EH (cell line): ENCODE results near the gene PPFIA2.

ENCODE experiments used
- DNase-seq: peaks from one replicate; pipeline ENCODE4 v3.0.0-alpha.2; 2015; ENCODE audit warnings: low read depth

The PPFIA2 gene

DNA sequence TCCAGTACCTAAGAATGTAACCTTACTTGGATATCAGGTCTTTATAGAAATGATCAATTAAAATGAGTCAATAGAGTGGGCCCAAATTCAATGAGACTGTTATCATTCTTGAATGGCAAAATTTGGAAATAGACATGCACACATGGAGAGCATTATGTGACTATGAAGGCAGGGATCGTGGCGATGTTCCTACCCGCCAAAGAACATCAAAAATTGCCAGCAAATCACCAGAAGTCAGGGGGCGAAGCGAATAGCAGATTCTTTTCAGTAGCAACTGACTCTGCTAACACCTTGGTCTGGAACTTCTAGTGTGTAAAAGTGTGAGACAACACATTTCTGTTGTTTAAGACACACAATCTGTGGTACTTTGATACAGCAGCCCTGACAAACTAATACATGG lies 488.8 kb downstream of the PPFIA2 start:
- no peak for DNase-seq

DNA sequence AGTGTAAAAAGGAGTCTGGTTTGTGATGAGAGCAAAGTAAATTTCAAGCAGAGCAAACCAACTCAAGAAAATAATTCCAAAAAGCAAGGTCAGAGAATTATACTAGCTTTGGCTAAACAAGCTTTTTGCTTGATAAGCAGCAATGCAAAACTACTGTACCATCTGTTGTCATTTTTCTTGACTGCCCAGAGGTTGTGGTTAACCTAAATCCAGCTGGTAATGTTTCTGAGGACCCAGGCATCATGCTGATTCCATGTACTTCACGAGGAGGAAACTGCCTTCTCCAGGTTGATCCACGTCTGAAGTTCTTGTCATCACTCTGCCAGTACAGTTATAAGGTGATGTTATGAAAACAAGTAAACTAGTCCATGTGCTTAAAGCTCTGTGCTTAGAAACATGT lies 496.1 kb downstream of the PPFIA2 start:
- no peak for DNase-seq

DNA sequence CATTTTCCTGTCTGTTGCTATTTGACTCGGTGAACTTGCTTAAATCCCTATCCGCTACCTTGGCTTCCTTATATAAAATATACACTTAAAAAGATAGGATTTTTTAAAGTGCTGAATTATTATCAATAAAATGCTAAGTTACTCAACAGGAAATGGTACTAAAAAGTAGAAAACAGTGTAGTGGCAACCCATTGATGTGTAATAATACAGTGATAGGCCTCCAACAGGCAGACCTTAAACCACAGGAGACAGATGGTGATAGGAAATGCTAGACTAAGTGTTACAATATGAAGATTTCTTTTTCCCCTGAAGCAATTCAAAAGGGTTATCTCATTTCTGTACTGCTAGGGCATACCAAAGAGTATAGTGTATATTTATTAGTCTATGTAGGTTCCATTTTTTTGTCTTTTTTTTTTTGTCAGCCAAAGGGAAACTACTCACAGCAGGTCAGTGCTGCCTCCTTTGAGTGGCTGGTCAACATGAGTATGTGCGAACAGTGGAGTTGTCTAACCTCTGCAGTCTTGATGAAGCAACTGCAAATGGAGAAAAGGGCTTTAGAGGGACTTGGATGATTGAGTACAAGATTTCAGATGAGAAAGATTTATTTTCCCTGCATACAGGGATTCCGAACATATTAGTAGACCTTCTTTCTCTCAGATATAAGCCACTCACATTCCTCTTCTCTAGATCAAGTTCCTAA lies 497.5 kb downstream of the PPFIA2 start:
- no peak for DNase-seq

DNA sequence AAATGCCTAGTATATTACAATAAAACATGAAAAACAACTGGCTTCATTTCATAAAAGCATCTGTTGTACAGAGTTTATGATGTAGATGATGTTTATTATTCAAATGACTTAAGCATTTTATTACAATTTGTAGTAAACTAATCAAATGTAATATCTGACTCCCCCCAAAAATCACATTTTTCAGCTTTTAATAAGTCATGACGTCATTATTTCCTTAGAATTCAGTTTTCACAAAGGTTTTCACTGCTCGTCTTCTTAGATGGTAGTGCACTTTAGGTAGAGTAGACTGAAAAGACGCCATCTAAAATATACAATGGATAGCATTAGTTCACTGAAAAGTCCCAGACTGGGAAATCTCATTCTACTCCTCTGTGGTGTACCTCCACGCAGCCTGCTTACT lies 499.8 kb downstream of the PPFIA2 start:
- DNase-seq, result no peak

GRCh38 chr12:81257947-81258551 lies 501.1 kb downstream of the PPFIA2 start:
- DNase-seq, result peak; percentile 47

DNA sequence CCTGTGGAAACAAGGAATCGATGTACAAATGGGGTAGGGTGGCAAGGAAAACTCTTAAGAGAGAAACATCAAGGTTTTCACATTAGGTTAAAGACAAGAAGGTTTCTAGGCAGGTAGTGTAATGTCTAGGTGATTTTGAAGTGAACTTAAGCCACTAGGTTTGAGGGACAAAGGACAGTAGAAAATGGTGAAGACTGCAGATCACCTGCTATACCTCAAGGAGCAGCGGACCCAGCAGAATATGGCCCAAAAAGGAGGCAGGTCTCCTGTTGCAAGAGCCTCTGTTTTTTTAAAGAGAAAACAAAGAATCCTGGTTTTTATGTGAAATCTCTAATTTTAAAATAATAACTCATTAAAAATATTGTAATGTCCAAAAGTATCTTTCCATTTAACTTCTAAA lies 503.2 kb downstream of the PPFIA2 start:
- DNase-seq, result no peak

- DNase-seq, result no peak
Measured at GRCh38 chr12:81255456-81255855, 503.7 kb downstream of the PPFIA2 start.

- no peak for DNase-seq
Measured at GRCh38 chr12:81253360-81253759, 505.8 kb downstream of the PPFIA2 start.

DNA sequence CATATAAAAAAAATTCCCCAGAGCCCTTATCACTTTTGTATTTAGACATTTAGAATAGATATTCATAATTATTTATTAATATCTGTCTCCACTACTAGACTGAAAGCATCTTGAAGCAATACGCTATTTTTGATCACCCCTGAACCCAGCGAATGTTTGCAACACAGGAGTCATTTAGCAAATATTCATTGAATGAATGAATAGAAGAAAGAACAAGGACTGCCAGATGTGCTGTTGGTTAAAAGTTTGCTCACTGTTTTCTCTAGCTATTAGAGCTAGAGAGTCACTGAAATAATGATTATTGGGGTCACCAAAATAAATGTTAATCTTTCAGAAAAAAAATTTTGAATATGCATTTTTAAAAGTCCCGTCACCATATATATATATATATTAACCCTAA lies 506.9 kb downstream of the PPFIA2 start:
- no peak for DNase-seq

DNA sequence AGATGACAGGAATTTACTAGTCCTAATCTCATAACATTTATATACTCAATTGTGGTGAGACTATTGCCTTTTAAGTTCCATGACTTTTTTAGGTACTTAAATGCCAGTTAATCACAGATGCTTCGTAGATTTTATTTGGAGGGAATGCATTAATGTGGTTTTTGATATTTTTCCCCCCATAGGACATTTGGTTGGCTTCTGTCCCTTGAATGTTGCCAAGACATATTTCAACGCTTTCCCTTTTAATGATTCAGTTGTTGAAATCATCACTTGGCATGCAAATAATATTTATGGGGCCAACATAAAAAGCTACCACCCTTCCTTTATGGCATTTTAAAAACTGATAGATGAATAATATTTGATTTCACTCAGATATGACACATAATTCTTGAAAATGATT lies 509.2 kb downstream of the PPFIA2 start:
- DNase-seq, result no peak

GRCh38 chr12:81245907-81246570 lies 513.1 kb downstream of the PPFIA2 start:
- DNase-seq, result no peak

DNA sequence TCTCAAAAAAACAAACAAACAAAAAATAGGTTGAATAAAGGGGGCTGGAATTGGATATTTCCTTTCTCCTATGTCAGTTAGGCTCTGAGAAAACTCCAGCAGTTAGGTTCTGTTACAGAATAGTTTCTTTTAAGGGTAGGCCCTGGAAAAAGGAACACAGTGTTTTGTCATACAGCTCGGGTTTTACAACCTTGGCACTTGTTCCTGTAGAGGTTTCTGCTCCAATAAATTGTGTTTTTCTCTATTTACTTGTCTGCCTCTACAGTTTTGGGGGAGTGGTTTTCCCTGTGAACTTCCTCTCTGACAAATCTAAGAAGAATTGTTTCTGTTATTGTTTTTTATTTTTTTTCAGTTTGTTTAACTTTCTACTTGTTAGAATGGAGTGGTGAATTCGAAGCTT lies 513.7 kb downstream of the PPFIA2 start:
- peak; percentile 2 for DNase-seq

DNA sequence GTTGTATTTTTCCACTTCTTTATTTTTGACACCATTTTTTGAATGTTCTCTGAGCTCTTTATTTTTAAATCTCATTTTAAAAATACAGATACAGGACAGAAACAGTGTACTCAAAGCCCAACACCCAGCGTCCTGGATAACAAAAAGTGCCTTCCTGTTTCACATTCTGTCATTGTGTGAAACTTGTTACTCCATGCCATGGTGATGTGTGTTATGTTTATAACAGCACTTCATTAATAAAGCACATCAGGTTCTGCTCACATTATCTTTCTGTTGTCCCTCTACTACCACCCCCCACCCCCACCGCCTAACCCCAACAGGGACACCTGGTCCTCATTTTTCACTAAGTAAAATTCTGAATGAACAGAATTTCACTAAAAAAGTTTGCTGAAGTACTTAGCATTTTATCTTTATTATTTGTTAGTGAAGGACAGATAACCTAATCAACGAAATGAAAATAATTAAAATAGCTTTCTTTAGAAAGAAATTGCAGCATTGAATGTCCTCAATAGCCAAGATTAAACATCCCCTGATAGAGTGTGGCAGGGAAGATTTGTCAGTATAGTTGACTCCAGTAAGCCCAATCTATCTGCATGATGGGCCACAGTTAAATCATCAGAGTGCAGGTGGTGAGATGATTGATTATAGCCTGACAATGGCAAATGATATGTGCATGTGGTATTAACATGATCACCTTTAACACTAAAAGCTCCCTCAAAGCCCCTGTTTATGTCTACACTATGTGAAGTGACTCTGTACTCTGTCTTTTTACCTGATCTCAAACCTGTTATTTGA lies 527.4 kb downstream of the PPFIA2 start:
- no peak for DNase-seq

GRCh38 chr12:81229759-81230158 lies 529.4 kb downstream of the PPFIA2 start:
- DNase-seq, result no peak

DNA sequence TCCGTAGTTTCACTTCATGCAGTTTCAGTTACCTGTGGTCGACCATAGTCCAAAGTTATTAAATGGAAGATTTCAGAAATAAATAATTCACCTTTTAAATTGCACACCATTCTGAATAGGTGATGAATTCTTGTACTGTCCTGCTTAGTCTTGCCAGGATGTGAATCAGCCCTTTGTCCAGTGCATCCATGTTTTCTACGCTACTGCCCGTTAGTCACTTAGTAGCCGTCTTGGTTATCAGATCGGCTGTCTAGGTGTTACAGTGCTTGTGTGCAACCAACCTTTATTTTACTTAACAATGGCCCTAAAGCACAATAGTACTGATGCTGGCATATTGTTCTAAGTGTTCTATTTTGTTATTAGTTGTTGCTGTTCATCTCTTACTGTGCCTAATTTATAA lies 534.5 kb downstream of the PPFIA2 start:
- no peak for DNase-seq

GRCh38 chr12:81222846-81223592 lies 536.1 kb downstream of the PPFIA2 start:
- DNase-seq, result peak; percentile 37

- no peak for DNase-seq
Measured at GRCh38 chr12:81221681-81222080, 537.5 kb downstream of the PPFIA2 start.

DNA sequence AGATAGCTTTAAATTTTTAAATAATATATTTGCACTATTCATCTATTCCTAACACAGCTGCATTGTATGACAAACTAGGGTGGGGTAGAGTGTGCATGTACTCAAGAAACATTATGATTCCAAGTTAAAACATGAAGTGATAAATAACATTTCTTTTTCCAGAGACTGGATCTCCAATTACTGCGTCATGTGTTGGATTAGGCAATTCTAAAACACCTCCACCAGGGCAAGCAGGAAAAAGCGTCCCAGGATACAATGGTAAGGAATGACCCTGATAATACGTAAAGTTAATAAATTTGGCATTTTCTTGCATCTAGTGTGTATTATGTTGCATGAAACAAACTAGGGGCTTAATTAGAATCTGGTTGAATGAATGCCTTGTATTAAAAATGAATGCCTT lies 542.4 kb downstream of the PPFIA2 start:
- DNase-seq, result no peak

GRCh38 chr12:81212996-81213696 lies 546.0 kb downstream of the PPFIA2 start:
- no peak for DNase-seq

GRCh38 chr12:81211306-81211705 lies 547.8 kb downstream of the PPFIA2 start:
- no peak for DNase-seq

GRCh38 chr12:81209772-81210225 lies 549.4 kb downstream of the PPFIA2 start:
- peak; percentile 62 for DNase-seq
